Measurements from ENCODE around the gene LY6G6D.
A peak's percentile ranks its signal among the peaks of the same experiment; 100 is the strongest.

Gene LY6G6D

GRCh38 chr6:31715022-31715958 is at the start of gene LY6G6D:
TSS of gene LY6G6D (plus strand) at chr6:31715348. CDS start at chr6:31715356, 8 bp downstream.
- no peak for DNase-seq

DNA sequence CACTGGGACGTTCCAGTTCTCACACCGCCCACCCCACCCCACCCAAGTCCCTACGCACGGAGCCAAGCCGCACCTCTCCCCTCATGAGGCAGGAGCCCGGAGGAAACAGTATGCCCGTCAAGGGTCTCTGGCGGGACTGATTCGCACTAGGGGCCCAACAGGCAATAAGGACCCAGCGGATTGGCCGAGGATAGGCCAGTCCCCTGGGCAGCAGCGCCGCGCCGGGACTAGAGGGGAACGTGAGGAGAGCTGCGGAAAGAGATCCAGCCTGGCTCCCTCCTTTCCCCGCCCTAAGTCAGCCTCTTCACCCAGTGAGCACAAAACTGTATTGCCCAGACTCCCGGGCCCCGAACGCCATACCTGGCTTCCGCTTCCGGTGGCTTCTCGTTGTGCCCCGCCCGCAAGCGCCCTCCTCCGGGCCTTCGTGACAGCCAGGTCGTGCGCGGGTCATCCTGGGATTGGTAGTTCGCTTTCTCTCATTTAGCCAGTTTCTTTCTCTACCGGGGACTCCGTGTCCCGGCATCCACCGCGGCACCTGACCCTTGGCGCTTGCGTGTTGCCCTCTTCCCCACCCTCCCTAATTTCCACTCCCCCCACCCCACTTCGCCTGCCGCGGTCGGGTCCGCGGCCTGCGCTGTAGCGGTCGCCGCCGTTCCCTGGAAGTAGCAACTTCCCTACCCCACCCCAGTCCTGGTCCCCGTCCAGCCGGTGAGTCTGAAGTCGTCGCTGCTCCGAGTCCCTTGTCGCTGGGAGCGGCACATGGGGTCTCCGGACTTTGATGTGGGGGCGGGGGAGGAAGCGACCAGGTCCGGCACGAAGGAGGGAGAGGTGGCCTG is 49.4 kb upstream of the LY6G6D start, which contains the start of gene CSNK2B:
Gene CSNK2B, plus strand, starts transcription at position 580 of the 836 bp plus-strand sequence. CDS start 752 bp downstream, outside the sequence.
- peak; percentile 89 for DNase-seq

DNA sequence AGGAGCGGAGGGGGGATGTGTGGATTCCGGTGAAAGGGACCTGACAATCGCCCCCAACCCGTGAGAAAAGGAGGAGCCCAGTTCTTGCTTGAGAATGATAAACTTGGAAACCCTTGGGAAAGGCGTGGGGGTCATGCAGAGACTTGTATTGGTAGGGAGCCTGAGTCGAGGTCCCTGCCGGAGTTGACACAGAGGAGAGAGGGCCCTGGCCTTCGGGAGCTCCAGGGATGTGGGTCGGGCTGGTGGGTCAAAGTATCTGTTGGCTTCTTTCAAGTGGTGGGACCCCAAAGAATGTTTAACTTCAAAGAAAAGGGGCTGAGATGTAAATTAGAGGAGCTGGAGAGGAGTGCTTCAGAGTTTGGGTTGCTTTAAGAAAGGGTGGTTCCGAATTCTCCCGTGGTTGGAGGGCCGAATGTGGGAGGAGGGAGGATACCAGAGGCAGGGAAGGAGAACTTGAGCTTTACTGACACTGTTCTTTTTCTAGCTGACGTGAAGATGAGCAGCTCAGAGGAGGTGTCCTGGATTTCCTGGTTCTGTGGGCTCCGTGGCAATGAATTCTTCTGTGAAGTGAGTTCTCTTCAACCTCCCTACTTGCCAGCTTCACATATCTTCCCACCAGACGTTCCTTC is 48.7 kb upstream of the LY6G6D start:
- DNase-seq: no peak

- DNase-seq: no peak
Measured at GRCh38 chr6:31669676-31670075, 45.5 kb upstream of the LY6G6D start, which contains the start of gene LY6G5B. TSS of gene LY6G5B (plus strand) at chr6:31669976. CDS start at chr6:31670951, 975 bp downstream.

DNA sequence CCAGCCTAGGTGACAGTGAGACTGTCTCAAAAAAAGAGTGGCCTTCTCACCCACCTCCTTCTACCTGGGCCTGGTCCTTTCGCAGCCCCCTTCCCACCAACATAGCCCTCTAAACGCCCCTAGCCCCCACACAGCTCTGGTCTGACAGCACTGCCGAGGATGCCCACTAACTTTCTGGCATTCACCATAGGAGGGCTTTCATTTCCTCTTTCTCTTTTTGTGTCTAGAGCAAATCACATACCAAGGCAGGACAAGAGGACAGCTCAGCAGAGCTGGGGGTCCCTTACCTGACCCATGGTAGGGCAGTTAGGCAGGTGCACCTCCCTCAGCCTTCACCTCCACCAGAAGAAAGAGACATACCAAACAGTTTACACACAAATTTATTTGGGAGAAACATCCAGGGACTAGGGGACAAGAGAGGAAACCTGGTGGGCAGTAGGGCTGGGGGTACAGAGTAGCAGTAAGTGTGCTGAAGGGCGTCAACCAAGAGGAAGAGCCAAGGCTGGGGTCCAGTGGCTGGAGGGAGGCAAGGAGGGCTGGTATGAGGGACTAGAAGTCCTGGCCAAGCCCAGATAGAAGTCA is 38.7 kb upstream of the LY6G6D start:
- DNase-seq: no peak

- no peak for DNase-seq
Measured at GRCh38 chr6:31676904-31677303, 38.2 kb upstream of the LY6G6D start.

GRCh38 chr6:31677955-31678354 is 37.2 kb upstream of the LY6G6D start:
- no peak for DNase-seq

DNA sequence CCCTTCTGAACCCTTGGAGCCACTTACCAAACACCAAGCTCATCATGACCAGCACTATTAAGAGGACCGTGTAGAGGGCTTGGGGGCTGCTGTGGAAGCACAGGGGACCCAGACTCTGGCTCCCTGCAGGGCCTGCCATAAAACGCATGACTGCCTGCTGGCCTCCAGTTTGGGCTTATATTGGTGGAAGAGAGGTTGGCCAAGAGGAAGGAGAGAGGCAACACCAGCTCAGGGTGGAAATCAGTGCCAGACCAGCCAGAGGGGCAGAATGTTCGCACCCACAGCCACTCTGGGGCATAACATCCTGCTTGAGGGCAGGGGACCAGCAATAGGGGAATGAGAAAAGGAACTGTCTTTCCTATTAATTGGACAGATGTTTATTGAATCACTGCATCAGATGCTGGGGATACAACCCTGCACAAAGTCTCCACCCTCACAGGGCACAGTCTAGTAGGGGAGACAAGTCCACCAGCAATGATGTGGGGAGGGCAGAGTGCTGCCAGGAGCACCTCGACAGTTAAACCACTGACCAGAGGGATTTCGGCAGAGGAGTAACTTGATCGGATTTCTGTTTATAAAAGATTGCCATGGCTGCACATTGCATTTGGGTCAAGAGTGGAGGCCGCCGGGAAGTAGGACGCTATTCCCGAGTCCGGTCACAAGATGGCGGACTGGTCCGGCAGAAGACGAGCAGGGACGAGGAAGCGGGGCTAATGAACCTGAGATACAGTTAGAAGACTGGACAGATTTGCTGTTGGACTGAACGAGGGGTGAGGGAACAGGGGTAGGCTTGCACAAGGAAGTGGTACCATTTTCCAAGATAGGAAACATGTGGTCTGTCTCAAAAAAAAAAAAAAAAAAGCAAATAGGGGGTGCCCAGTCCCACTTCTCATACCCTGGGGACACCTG is 34.7 kb upstream of the LY6G6D start, which contains the start of gene LY6G5C:
Gene LY6G5C, minus strand, starts transcription at position 842 of the 909 bp plus-strand sequence. Its CDS starts 694 bp downstream, at position 148.
- peak; percentile 74 for DNase-seq

DNA sequence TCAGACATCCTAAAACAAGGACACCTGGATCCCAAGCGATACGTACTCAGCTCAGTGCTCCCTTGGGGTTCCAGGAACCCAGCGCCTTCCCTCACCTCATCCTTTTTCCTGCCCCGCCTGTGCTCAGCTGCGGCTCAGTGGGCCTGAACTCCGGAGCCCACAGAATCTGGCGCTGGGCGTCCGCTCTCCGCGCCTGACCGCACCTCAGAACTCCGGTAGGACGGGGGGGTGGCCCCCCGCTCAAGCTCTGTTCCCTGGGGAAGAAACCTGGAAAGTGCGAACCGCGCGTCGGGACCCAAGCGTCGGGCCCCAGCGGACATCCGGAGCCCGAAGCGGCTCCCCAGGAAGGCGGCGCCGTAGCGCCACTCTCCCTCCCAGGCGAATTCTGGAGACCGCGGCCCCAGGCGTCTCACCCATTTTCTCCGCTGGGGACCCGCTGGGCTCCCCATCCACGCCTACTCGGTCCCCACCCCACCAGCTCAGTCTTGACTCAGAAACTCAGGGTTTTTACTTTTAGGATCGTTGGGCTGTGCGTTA is 33.9 kb upstream of the LY6G6D start:
- DNase-seq: no peak

- no peak for DNase-seq
Measured at GRCh38 chr6:31683591-31683990, 31.6 kb upstream of the LY6G6D start.

GRCh38 chr6:31686483-31686882 is 28.7 kb upstream of the LY6G6D start:
- DNase-seq: no peak

GRCh38 chr6:31687321-31687720 is 27.8 kb upstream of the LY6G6D start:
- no peak for DNase-seq

DNA sequence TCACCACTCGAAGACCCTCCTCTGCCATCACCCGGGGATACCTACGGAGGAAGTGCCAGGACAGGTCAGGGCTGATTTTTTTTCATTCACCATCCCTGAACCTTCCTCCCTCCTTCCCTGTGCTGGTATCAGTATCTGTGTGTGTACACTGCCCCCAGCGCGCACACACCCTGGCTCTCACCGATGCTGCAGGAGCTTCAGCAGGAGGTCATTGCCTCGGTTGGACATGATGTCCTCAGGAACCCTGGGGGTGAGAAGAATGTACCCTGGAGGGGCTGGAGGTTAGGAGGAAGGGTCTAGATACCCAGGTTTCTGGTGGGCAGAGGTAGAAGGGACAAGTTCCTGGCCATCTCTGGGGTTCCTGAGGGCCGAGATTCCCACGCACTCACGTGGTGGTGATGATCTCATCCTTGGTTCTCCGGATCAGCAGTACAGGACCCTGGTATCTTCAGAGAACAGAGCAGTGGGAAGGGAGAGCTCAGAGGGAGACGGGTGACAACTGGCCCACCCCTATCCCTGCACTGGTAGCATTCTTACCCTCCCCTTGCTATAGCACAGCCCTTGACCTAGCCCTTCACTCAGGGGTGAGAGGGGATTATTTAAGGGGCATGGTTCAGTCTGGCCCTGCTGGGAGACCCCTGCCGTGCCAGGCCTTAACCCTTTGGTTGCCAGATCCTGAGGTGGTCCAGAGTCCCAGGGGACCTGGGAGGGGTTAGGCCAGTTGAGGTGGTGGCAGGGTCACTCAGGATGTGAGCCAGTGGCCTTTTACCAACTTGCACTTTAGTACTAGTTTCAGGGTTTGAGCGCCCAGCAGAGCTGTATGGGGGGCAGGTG is 27.1 kb upstream of the LY6G6D start:
- DNase-seq: no peak

- no peak for DNase-seq
Measured at GRCh38 chr6:31689249-31690110, 25.7 kb upstream of the LY6G6D start.

GRCh38 chr6:31690231-31691077 is 24.7 kb upstream of the LY6G6D start:
- no peak for DNase-seq

DNA sequence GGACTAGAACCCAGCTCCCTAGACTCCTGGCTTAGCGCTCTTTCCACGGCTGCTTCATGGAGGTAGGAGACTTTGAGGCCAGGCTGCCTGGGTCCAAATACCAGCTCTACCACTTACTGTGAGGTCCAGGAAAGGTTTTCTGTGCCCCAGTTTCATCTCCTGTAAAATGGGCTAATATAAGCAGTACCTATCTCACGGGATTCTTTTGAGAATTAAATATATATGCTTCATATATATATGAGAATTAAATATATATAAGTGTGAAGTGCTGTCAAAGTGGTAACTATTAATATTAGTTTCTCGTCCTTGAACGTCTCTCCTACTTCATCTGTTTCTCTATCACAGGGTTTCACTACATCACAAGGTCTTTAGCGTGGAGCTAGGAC is 24.1 kb upstream of the LY6G6D start:
- DNase-seq: no peak

DNA sequence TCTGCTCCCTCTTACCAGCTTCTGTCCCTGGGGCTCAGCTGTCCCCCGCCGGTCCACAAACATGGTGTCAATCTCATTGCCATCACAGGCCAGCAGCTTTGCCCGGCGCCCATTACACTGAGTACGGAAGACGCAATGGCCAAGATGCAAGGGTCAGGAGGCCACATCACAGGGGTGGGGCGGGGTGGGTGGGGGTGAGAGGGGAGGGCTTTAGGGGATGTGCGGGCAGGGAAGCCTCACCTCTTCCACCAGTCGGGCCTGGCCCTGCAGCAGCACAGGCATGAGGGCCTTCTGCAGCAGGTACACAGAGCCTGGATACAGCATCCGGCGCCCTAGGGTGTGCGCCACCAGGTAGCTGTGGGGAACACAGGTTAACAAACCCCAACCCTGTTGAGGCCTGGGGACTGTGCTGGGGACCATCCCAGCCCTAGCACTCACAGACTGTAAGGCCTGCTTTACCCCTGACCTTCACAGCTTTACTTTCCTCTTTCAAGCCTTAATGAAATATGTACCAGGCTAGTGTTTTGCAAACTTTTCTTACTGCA is 23.5 kb upstream of the LY6G6D start:
- no peak for DNase-seq

DNA sequence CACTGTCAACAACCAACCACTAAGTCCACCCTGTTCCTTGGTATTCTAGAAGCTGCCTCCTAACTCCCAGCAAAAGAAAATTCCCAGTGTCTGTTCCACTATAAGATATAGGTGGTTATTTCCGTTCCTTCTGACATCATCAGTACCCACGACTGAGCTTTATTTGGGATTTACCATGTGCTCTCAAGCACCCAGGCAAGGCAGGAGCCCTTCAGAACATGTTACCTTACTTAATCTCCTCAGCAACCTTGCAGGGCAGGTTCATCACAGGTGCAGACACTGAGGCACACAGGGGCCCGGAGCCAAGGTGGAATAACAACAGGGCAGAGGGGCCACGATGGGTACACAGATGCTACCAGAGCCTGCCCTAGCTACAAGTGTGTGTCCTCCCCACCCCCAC is 22.8 kb upstream of the LY6G6D start:
- no peak for DNase-seq
